GM23338 (cell line): ENCODE data around the gene NFRKB. TPM values are rescaled to one million over a fixed set of nuclear protein-coding genes. Genes with fewer than 3 reads are reported as not detected.

Source experiments
- ATAC-seq: fragments of 200-7000 bp; cut with Tn5 transposase; 3 replicates; pipeline ENCODE4 v1.9.1; 2020
- DNase-seq: peaks from one replicate; pipeline ENCODE4 v3.0.0-alpha.2; 2015; ENCODE audit warnings: low spot score
- H2AFZ ChIP-seq: fragments of 200-600 bp; sonication (generic); 2 replicates; pipeline ENCODE4 v1.8.0; 2016; ENCODE audit warnings: antibody characterized with exemption, mild to moderate bottlenecking, moderate library complexity
- H3F3A ChIP-seq: fragments of 200-600 bp; sonication (generic); replicated peaks from 2 replicates; pipeline ENCODE4 v1.8.0; 2017; ENCODE audit warnings: antibody characterized with exemption, mixed run types, low read depth
- H3K27ac ChIP-seq: fragments of 200-600 bp; sonication (generic); 2 replicates; pipeline ENCODE4 v1.6.1; 2016; ENCODE audit warnings: low read depth
- H3K27me3 ChIP-seq: fragments of 200-600 bp; sonication (generic); 2 replicates; pipeline ENCODE4 v1.8.0; 2016; ENCODE audit warnings: mild to moderate bottlenecking, mixed run types, moderate library complexity; ENCODE audit not compliant: insufficient read depth
- H3K36me3 ChIP-seq: fragments of 200-600 bp; sonication (generic); 2 replicates; pipeline ENCODE4 v1.8.0; 2016; ENCODE audit warnings: mild to moderate bottlenecking; ENCODE audit not compliant: insufficient read depth
- H3K4me1 ChIP-seq: fragments of 200-600 bp; sonication (generic); 2 replicates; pipeline ENCODE4 v1.8.0; 2016; ENCODE audit warnings: mild to moderate bottlenecking, moderate library complexity; ENCODE audit not compliant: insufficient read depth
- H3K4me2 ChIP-seq: fragments of 200-600 bp; sonication (generic); 2 replicates; pipeline ENCODE4 v1.7.1; 2017; ENCODE audit warnings: mixed run types
- H3K4me3 ChIP-seq: fragments of 200-600 bp; sonication (generic); 2 replicates; pipeline ENCODE4 v1.6.1; 2016; ENCODE audit warnings: mixed run types
- H3K79me2 ChIP-seq: fragments of 200-600 bp; sonication (generic); replicated peaks from 2 replicates; pipeline ENCODE4 v1.8.0; 2017; ENCODE audit warnings: mild to moderate bottlenecking; ENCODE audit not compliant: insufficient read depth
- H3K9me2 ChIP-seq: fragments of 200-600 bp; sonication (generic); 2 replicates; pipeline ENCODE4 v1.8.0; 2017; ENCODE audit not compliant: insufficient read depth
- H4K20me1 ChIP-seq: fragments of 200-600 bp; sonication (generic); replicated peaks from 2 replicates; pipeline ENCODE4 v1.8.0; 2017; ENCODE audit warnings: mild to moderate bottlenecking; ENCODE audit not compliant: insufficient read depth
- H3K27ac Mint-ChIP-seq: 2 replicates; pipeline ENCODE4 v1.8.0; 2020; ENCODE audit warnings: inconsistent platforms, mild to moderate bottlenecking, moderate library complexity, mixed read lengths
- H3K27me3 Mint-ChIP-seq: 3 replicates; pipeline ENCODE4 v1.8.0; 2022; ENCODE audit warnings: low read depth, mild to moderate bottlenecking, moderate library complexity, mixed read lengths, inconsistent platforms; ENCODE audit not compliant: insufficient read depth, poor library complexity
- H3K36me3 Mint-ChIP-seq: 3 replicates; pipeline ENCODE4 v1.8.0; 2021; ENCODE audit warnings: low read depth, mild to moderate bottlenecking, inconsistent platforms, moderate library complexity, mixed read lengths
- H3K4me1 Mint-ChIP-seq: 3 replicates; pipeline ENCODE4 v1.8.0; 2020; ENCODE audit warnings: mild to moderate bottlenecking, inconsistent platforms, mixed read lengths
- H3K4me3 Mint-ChIP-seq: 3 replicates; pipeline ENCODE4 v1.8.0; 2021; ENCODE audit warnings: moderate library complexity, mild to moderate bottlenecking, inconsistent platforms, mixed read lengths
- H3K9me3 Mint-ChIP-seq: 3 replicates; pipeline ENCODE4 v1.8.0; 2020; ENCODE audit warnings: moderate library complexity, mild to moderate bottlenecking, inconsistent platforms, mixed read lengths
- CREB1 ChIP-seq: fragments of 250-450 bp; sonication (Bioruptor Pico); IDR thresholded peaks from 2 replicates; pipeline ENCODE4 v1.5.0; 2020; ENCODE audit warnings: low read depth, mild to moderate bottlenecking, moderate library complexity
- EZH2 ChIP-seq: fragments of 200-600 bp; sonication (generic); IDR thresholded peaks from one replicate; pipeline ENCODE4 v1.8.0; 2017; ENCODE audit warnings: antibody characterized with exemption, mild to moderate bottlenecking, low read depth; ENCODE audit not compliant: unreplicated experiment
- EZH2phosphoT487 ChIP-seq: fragments of 200-600 bp; sonication (generic); IDR thresholded peaks from one replicate; pipeline ENCODE4 v1.8.1; 2018; ENCODE audit warnings: antibody characterized with exemption; ENCODE audit not compliant: unreplicated experiment
- JUNB ChIP-seq: IDR thresholded peaks from one replicate; pipeline ENCODE4 v1.6.1; 2016; ENCODE audit warnings: antibody characterized with exemption; ENCODE audit not compliant: unreplicated experiment
- NANOG ChIP-seq: IDR thresholded peaks from 2 replicates; pipeline ENCODE4 v1.6.1; 2016; ENCODE audit warnings: antibody characterized with exemption, borderline replicate concordance
- POLR2AphosphoS5 ChIP-seq: IDR thresholded peaks from 2 replicates; pipeline ENCODE4 v1.6.1; 2016; ENCODE audit warnings: antibody characterized with exemption, low read depth
- STAT1 ChIP-seq: IDR thresholded peaks from one replicate; pipeline ENCODE4 v1.6.1; 2016; ENCODE audit warnings: antibody characterized with exemption; ENCODE audit not compliant: unreplicated experiment
- ZNF114 ChIP-seq: fragments of 250-450 bp; sonication (Bioruptor Pico); IDR thresholded peaks from 2 replicates; pipeline ENCODE4 v1.5.0; 2020; ENCODE audit warnings: mild to moderate bottlenecking, moderate library complexity
- ZNF331 ChIP-seq: fragments of 250-450 bp; sonication (Bioruptor Pico); IDR thresholded peaks from 2 replicates; pipeline ENCODE4 v1.5.0; 2020; ENCODE audit warnings: low read depth, mild to moderate bottlenecking, moderate library complexity
- ZNF462 ChIP-seq: fragments of 250-450 bp; sonication (Bioruptor Pico); IDR thresholded peaks from 2 replicates; pipeline ENCODE4 v1.5.0; 2020; ENCODE audit warnings: mild to moderate bottlenecking, moderate library complexity
- polyA plus RNA-seq: library from polyadenylated mRNA; unstranded; fragments of >200 nt; fragmentation: Nextera tagmentation; extraction: Ambion mirVana; gene quantifications from 2 replicates; pipeline ENCODE4 v1.2.1, GENCODE V29; 2016
- total RNA-seq: library from RNA; depleted of rRNA; stranded (reverse); fragments of >200 nt; shearing (Covaris generic); gene quantifications from 2 replicates; pipeline ENCODE4 v1.2.3, GENCODE V29; 2014
- TF ChIP-seq, protein P1 (sequence below), 2 experiments: fragments of 200-600 bp in 1 of 2; sonication (generic) in 1 of 2; conservative IDR thresholded peaks; 2 replicates each; pipeline versions ENCODE4 v1.5.1 to v1.6.1; 2016 to 2017; ENCODE audit warnings: antibody characterized with exemption in 2 of 2, low read depth in 2 of 2, mild to moderate bottlenecking in 2 of 2, moderate library complexity in 1 of 2
- TF ChIP-seq, protein P2 (sequence below): IDR thresholded peaks from 2 replicates; pipeline ENCODE4 v1.6.1; 2016; ENCODE audit warnings: antibody characterized with exemption
- TF ChIP-seq, protein P3 (sequence below): IDR thresholded peaks from one replicate; pipeline ENCODE4 v1.6.1; 2018; ENCODE audit warnings: antibody characterized with exemption; ENCODE audit not compliant: unreplicated experiment

The NFRKB gene
- total and polyA plus RNA-seq, 2 experiments from 2014 or later: 22.4 to 44.9 TPM

- Histone ChIP-seq H4K20me1 (peaks cover 5% of the 10 kb centered on the region; the same call in 1 of the 2 replicates), H3K36me3 (peaks cover 62% of the 10 kb centered on the region), H3K4me3 (no peak overlapping the region), H3K4me1 (no peaks in the 10 kb centered on the region), H3K27me3 (no peaks in the 10 kb centered on the region), H3F3A (no peaks in the 10 kb centered on the region), H3K4me2 (no peak overlapping the region), H2AFZ (no peak overlapping the region), H3K27ac (no peak overlapping the region), H3K9me2 (no peaks in the 10 kb centered on the region), H3K79me2 (peaks cover 7% of the 10 kb centered on the region)
- Mint-ChIP-seq H3K27me3 (no peaks in the 10 kb centered on the region), H3K36me3 (peaks cover 82% of the 10 kb centered on the region), H3K27ac (no peak overlapping the region), H3K9me3 (no peaks in the 10 kb centered on the region), H3K4me1 (no peaks in the 10 kb centered on the region), H3K4me3 (no peak overlapping the region)
- TF ChIP-seq JUNB: no peak
- TF ChIP-seq NANOG: no peak
- TF ChIP-seq ZNF462: no peak
- no peak for TF ChIP-seq POLR2AphosphoS5
- TF ChIP-seq CREB1: no peak
- TF ChIP-seq EZH2: no peak
- TF ChIP-seq, protein P1, sequence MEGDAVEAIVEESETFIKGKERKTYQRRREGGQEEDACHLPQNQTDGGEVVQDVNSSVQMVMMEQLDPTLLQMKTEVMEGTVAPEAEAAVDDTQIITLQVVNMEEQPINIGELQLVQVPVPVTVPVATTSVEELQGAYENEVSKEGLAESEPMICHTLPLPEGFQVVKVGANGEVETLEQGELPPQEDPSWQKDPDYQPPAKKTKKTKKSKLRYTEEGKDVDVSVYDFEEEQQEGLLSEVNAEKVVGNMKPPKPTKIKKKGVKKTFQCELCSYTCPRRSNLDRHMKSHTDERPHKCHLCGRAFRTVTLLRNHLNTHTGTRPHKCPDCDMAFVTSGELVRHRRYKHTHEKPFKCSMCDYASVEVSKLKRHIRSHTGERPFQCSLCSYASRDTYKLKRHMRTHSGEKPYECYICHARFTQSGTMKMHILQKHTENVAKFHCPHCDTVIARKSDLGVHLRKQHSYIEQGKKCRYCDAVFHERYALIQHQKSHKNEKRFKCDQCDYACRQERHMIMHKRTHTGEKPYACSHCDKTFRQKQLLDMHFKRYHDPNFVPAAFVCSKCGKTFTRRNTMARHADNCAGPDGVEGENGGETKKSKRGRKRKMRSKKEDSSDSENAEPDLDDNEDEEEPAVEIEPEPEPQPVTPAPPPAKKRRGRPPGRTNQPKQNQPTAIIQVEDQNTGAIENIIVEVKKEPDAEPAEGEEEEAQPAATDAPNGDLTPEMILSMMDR (conservative IDR thresholded peaks at IDR 0.05; ENCODE audit: low read depth in 2 of 2): no peak
- TF ChIP-seq ZNF114 (CRISPR knock-in tag): no peak
- TF ChIP-seq STAT1: no peak
- TF ChIP-seq ZNF331 (CRISPR knock-in tag): no peak
- TF ChIP-seq, protein P2, sequence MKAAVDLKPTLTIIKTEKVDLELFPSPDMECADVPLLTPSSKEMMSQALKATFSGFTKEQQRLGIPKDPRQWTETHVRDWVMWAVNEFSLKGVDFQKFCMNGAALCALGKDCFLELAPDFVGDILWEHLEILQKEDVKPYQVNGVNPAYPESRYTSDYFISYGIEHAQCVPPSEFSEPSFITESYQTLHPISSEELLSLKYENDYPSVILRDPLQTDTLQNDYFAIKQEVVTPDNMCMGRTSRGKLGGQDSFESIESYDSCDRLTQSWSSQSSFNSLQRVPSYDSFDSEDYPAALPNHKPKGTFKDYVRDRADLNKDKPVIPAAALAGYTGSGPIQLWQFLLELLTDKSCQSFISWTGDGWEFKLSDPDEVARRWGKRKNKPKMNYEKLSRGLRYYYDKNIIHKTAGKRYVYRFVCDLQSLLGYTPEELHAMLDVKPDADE: no peak
- TF ChIP-seq, protein P3, sequence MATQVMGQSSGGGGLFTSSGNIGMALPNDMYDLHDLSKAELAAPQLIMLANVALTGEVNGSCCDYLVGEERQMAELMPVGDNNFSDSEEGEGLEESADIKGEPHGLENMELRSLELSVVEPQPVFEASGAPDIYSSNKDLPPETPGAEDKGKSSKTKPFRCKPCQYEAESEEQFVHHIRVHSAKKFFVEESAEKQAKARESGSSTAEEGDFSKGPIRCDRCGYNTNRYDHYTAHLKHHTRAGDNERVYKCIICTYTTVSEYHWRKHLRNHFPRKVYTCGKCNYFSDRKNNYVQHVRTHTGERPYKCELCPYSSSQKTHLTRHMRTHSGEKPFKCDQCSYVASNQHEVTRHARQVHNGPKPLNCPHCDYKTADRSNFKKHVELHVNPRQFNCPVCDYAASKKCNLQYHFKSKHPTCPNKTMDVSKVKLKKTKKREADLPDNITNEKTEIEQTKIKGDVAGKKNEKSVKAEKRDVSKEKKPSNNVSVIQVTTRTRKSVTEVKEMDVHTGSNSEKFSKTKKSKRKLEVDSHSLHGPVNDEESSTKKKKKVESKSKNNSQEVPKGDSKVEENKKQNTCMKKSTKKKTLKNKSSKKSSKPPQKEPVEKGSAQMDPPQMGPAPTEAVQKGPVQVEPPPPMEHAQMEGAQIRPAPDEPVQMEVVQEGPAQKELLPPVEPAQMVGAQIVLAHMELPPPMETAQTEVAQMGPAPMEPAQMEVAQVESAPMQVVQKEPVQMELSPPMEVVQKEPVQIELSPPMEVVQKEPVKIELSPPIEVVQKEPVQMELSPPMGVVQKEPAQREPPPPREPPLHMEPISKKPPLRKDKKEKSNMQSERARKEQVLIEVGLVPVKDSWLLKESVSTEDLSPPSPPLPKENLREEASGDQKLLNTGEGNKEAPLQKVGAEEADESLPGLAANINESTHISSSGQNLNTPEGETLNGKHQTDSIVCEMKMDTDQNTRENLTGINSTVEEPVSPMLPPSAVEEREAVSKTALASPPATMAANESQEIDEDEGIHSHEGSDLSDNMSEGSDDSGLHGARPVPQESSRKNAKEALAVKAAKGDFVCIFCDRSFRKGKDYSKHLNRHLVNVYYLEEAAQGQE: no peak
- TF ChIP-seq EZH2phosphoT487: no peak
- ATAC-seq: no peak
- DNase-seq: no peak
These were observed 6.9 kb downstream of the NFRKB start for GRCh38 chr11:129888451-129888850.
